Lower lobe of right lung (tissue), 2 donors: ENCODE results near the gene ZNF284. TPM values are rescaled to one million over a fixed set of nuclear protein-coding genes. Genes with fewer than 3 reads are reported as not detected.

Experiments
- ATAC-seq, 2 donors: fragments of 200-7000 bp; cut with Tn5 transposase; one replicate each; pipeline ENCODE4 v1.9.1; 2020 to 2022; ENCODE audit warnings: mild to moderate bottlenecking in 2 of 2, moderate library complexity in 2 of 2
- DNase-seq: peaks from one replicate; pipeline ENCODE4 v3.0.0-alpha.2; 2020
- H3K27ac ChIP-seq: fragments of 200-600 bp; one replicate; pipeline ENCODE4 v1.8.0; 2022
- H3K27me3 ChIP-seq: fragments of 200-600 bp; one replicate; pipeline ENCODE4 v1.8.0; 2022; ENCODE audit warnings: low read depth
- H3K36me3 ChIP-seq: fragments of 200-600 bp; one replicate; pipeline ENCODE4 v1.8.0; 2022; ENCODE audit warnings: mild to moderate bottlenecking
- H3K4me1 ChIP-seq: fragments of 200-600 bp; one replicate; pipeline ENCODE4 v1.8.0; 2022
- H3K4me3 ChIP-seq: fragments of 200-600 bp; one replicate; pipeline ENCODE4 v1.8.0; 2022; ENCODE audit warnings: mild to moderate bottlenecking
- H3K9me3 ChIP-seq: fragments of 200-600 bp; one replicate; pipeline ENCODE4 v1.8.0; 2022
- CTCF ChIP-seq: fragments of 200-600 bp; IDR thresholded peaks from one replicate; pipeline ENCODE4 v1.8.0; 2022; ENCODE audit warnings: antibody characterized with exemption, mild to moderate bottlenecking
- intact Hi-C: fragments of 100-400 bp; cut with DNase I; formaldehyde crosslinking; loops from one replicate; pipeline ENCODE4 v1.11.0; 2022
- total RNA-seq: library from RNA; stranded (reverse); fragmentation: NEBNext Ultra II Directional; extraction: Animal tissue kit (Norgen Biotek cat#: 25700); gene quantifications from one replicate; pipeline ENCODE4 v1.2.1, GENCODE V29; 2021
- donor health status: DM: no; HTN: yes; CAD: no; lungs with severe emphysema.

Gene ZNF284
- total RNA-seq, 1 donor from 2014 or later: 2.4 TPM

- no peak for ATAC-seq
- no peak overlapping the region for H3K4me3 ChIP-seq
- intact Hi-C loops: no loop called here
Measured at GRCh38 chr19:44092108-44092507, 20.1 kb downstream of the ZNF284 start.

DNA sequence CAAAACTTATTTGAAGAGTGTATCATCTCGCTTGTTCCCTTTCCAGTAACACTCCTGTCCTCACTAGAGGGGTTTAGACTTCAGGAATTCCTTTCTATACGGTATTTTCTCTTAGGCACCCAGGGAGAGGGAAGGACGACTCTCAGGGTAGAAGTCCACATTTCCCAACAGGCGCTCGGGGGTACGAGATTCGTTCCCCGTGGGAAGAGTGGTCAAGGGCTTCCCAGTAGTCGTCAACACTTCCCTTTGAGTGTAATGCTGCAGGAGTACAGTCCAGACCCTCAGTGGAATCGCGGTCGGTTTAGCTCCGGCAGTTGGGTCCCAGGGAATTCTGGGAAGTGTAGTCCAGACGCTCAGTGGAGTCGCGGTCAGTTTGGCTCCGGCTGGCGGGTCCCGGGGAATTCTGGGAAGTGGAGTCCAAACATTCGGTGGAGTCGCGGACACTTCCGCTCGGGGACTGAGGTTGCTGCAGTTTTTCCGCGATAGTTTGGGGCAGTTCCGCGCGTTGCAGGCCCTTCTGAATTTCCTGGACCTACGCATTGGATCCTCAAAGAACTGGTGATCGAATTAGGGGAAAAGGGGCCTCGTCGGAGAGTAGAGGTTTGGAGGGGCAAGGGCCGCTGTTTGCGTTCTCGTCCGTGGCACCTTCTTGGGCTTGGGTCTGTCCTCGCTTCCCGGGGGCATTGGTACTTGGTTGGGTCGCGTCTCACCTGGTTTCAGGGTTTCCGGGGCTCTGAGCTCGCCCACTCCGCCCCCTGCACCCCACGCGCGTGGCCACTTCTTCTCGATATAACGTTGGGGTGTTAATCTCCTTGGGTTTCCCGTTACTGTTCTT is 22.2 kb downstream of the ZNF284 start, which contains the start of gene ZNF224:
Gene ZNF224 (plus strand): TSS at position 431 of the 835 bp plus-strand sequence. CDS start 3,513 bp downstream, outside the sequence.
- H3K4me1 ChIP-seq: peaks cover 7% of the 10 kb centered on the region
- TF ChIP-seq CTCF: no peak
- H3K9me3 ChIP-seq: no peaks in the 10 kb centered on the region
- intact Hi-C loops: no loop called here
- peak within 1 kb of the TSS; percentile 78 for H3K27ac ChIP-seq
- H3K4me3 ChIP-seq: peak within 1 kb of the TSS; percentile 88
- peak; percentile 93 for DNase-seq
- no peaks in the 10 kb centered on the region for H3K27me3 ChIP-seq
- ATAC-seq: peak; percentile 99 to 100
- H3K36me3 ChIP-seq: peaks cover 18% of the 10 kb centered on the region

More at GRCh38 chr19:44092108-44092507, 20.1 kb downstream of the ZNF284 start:
- Histone ChIP-seq H3K27me3 (no peaks in the 10 kb centered on the region), H3K9me3 (no peaks in the 10 kb centered on the region), H3K4me1 (peaks cover 7% of the 10 kb centered on the region), H3K36me3 (peaks cover 5% of the 10 kb centered on the region), H3K27ac (no peak overlapping the region)
- no peak for DNase-seq
- TF ChIP-seq CTCF: no peak

DNA sequence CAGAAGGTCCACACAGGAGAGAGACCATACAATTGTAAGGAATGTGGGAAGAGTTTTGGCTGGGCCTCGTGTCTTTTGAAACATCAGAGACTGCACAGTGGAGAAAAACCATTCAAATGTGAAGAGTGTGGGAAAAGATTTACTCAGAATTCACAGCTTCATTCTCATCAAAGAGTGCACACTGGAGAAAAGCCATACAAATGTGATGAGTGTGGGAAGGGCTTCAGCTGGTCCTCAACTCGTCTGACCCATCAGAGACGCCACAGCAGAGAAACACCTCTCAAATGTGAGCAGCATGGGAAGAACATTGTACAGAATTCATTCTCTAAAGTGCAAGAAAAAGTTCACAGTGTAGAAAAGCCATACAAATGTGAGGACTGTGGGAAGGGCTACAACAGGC is 35.8 kb downstream of the ZNF284 start:
- no peak for ATAC-seq
- Histone ChIP-seq H3K27ac (no peak overlapping the region), H3K27me3 (no peaks in the 10 kb centered on the region), H3K36me3 (peaks cover 28% of the 10 kb centered on the region), H3K9me3 (peaks cover 87% of the 10 kb centered on the region), H3K4me3 (no peak overlapping the region), H3K4me1 (peaks cover 6% of the 10 kb centered on the region)
- intact Hi-C loops: no loop called here
- TF ChIP-seq CTCF: no peak
- no peak for DNase-seq

GRCh38 chr19:44109458-44109857 is 37.5 kb downstream of the ZNF284 start:
- Histone ChIP-seq H3K9me3 (peaks cover 72% of the 10 kb centered on the region), H3K27me3 (no peaks in the 10 kb centered on the region), H3K36me3 (peaks cover 11% of the 10 kb centered on the region), H3K27ac (no peak overlapping the region), H3K4me3 (no peak overlapping the region), H3K4me1 (peaks cover 14% of the 10 kb centered on the region)
- no peak for TF ChIP-seq CTCF
- DNase-seq: no peak
- intact Hi-C loops: no loop called here
- no peak for ATAC-seq

DNA sequence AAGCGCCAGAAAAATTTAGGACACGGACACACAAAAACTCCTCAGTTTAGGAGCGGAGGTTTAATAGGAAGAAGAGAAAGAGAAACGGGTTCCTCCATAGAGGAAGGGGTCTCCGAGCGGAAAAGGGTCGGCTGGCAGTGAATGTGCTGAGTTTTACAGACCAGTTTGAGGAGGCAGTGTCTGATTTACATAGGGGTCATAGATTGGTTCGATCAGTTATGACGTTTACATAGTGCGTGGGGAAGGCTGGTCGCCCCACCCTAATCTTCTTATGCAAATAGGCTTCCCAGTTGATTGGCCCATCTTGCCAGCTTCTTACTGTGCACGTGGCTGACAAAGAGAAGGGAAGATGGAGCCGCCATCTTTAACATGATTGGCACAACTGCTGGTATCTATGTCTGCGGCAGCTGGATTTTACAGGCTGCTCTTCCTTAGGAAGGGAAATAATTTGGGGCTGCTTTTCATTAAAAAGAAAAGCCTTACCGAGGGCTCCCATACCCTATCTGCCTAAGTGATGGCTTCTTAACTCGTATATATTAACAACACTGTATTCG is 40.0 kb downstream of the ZNF284 start:
- TF ChIP-seq CTCF: no peak
- DNase-seq: no peak
- intact Hi-C loops: no loop called here

More for the DNA sequence above, 40.0 kb downstream of the ZNF284 start:
- no peak for ATAC-seq
- Histone ChIP-seq H3K27me3 (no peaks in the 10 kb centered on the region), H3K9me3 (peaks cover 48% of the 10 kb centered on the region), H3K4me3 (peak overlapping the region; percentile 76), H3K4me1 (peaks cover 19% of the 10 kb centered on the region), H3K27ac (no peak overlapping the region), H3K36me3 (peaks cover 9% of the 10 kb centered on the region)
